Vagina (tissue), 2 donors: ENCODE measurements around the gene NSD2. TPM values are rescaled to one million over a fixed set of nuclear protein-coding genes. Genes with fewer than 3 reads are reported as not detected.

Experiments
- DNase-seq, 2 donors: peaks; one replicate each; pipeline ENCODE4 v3.0.0-alpha.2; 2017; ENCODE audit errors: extremely low spot score in 2 of 2
- H3K27ac ChIP-seq: fragments of 200-600 bp; sonication (generic); one replicate; pipeline ENCODE4 v1.5.1; 2019
- H3K27me3 ChIP-seq: fragments of 200-600 bp; sonication (generic); one replicate; pipeline ENCODE4 v1.5.1; 2019
- H3K36me3 ChIP-seq, 2 donors: fragments of 200-600 bp; sonication (generic); one replicate each; pipeline ENCODE4 v1.5.1; 2017 to 2019
- H3K4me1 ChIP-seq: fragments of 200-600 bp; sonication (generic); one replicate; pipeline ENCODE4 v1.5.1; 2019
- H3K4me3 ChIP-seq, 2 donors: fragments of 200-600 bp; sonication (generic); 1 replicate in 1 of 2; 2 replicates in 1 of 2; pipeline ENCODE4 v1.5.1; 2016 to 2019
- H3K9me3 ChIP-seq: fragments of 200-600 bp; sonication (generic); one replicate; pipeline ENCODE4 v1.5.1; 2019
- POLR2A ChIP-seq, 2 donors: fragments of 450-650 bp; IDR thresholded peaks; one replicate each; pipeline ENCODE4 v1.6.1; 2017; ENCODE audit warnings: antibody characterized with exemption in 2 of 2, mild to moderate bottlenecking in 2 of 2, moderate library complexity in 2 of 2
- POLR2AphosphoS5 ChIP-seq, 2 donors: sonication (generic); formaldehyde crosslinking; IDR thresholded peaks; one replicate each; pipeline ENCODE4 v1.9.0; 2017; ENCODE audit warnings: antibody characterized with exemption in 2 of 2, mild to moderate bottlenecking in 2 of 2, low read depth in 1 of 2; ENCODE audit not compliant: insufficient read depth in 1 of 2
- intact Hi-C: fragments of 100-400 bp; cut with DNase I; formaldehyde crosslinking; loops from one replicate; pipeline ENCODE4 v1.15.1; 2023
- total RNA-seq: library from RNA; depleted of rRNA; stranded (reverse); fragments of >200 nt; gene quantifications from one replicate; pipeline ENCODE4 v1.2.3, GENCODE V29; 2016
- TF ChIP-seq, protein P1 (sequence below), 3 experiments: fragments of 450-650 bp in 2 of 3; fragments of 200-600 bp in 1 of 3; sonication (generic) in 1 of 3; IDR thresholded peaks; one replicate each; pipeline ENCODE4 v1.5.1; 2017 to 2019; ENCODE audit warnings: antibody characterized with exemption in 3 of 3, mild to moderate bottlenecking in 2 of 3, moderate library complexity in 2 of 3

Gene NSD2
- total RNA-seq, 1 donor from 2014 or later: 38.5 TPM

DNA sequence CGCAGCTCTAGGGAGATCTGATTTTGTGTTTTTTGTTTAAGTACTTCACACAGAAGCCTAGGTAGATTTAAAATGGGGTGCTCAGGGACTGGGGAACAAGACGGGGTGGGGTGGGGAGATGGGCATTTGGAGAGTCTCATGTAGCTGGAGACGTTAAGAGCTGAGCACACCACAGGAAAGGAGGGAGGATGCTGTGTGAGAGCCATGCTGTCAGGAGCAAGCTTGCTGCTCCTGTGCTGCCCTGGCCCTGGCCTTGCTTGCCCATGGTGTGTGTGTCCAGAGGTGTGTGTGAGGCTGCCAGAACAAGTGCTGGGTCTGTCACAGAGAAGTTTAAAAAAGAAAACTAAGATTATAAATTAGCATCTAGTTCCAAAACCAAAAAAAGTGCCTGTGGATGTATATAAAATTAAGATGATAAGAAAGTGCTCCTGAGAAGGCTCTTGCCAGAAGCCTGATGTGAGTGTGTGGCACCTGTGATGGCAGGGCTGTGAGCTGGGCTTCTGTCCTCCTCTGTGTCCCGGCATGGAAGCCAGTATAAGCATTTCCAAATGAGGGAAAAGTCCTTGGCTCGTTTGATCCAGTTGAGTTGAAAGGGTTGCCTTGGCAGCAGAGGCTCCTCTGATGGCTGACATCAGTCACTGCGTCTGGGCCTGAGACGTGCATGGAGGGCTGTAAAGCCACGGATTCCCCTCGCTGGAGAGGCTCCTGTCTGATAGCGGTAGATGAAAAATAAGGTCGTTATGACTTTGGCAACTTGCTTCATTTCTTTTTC, 74.1 kb downstream of the NSD2 start:
- no peak for DNase-seq
- H3K4me3 ChIP-seq: no peak overlapping the region
- peaks cover 0 to 9% of the 10 kb centered on the region in 2 donors for H3K36me3 ChIP-seq

DNA sequence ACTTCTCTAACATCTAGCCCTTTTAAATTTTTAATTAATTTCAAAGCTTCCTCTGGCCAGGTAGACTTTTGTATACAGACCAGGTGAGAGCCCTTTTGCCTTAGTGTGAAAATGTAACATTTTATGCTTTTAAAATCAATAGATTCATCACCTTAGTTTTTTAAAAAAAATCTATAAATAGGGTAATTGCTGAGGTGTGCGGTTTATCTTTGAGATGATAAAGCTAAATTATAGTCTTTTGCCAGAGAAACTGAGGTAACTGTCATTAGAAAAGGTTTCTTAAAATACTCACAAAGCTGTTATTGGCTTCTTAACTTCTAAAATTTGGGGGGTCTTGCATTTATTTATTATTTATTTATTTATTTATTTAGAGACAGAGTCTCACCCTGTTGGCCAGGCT, 74.7 kb downstream of the NSD2 start:
- no peaks in the 10 kb centered on the region for H3K27me3 ChIP-seq
- TF ChIP-seq, protein P1, sequence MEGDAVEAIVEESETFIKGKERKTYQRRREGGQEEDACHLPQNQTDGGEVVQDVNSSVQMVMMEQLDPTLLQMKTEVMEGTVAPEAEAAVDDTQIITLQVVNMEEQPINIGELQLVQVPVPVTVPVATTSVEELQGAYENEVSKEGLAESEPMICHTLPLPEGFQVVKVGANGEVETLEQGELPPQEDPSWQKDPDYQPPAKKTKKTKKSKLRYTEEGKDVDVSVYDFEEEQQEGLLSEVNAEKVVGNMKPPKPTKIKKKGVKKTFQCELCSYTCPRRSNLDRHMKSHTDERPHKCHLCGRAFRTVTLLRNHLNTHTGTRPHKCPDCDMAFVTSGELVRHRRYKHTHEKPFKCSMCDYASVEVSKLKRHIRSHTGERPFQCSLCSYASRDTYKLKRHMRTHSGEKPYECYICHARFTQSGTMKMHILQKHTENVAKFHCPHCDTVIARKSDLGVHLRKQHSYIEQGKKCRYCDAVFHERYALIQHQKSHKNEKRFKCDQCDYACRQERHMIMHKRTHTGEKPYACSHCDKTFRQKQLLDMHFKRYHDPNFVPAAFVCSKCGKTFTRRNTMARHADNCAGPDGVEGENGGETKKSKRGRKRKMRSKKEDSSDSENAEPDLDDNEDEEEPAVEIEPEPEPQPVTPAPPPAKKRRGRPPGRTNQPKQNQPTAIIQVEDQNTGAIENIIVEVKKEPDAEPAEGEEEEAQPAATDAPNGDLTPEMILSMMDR (IDR thresholded peaks at IDR 0.05): no peak
- no peak for TF ChIP-seq POLR2A (IDR thresholded peaks at IDR 0.05)
- TF ChIP-seq POLR2AphosphoS5 (IDR thresholded peaks at IDR 0.05; ENCODE audit: insufficient read depth in 1 of 2, low read depth in 1 of 2): no peak
- no peak for DNase-seq
- H3K9me3 ChIP-seq: no peaks in the 10 kb centered on the region
- H3K27ac ChIP-seq: no peak overlapping the region
- no peak overlapping the region for H3K4me3 ChIP-seq
- H3K36me3 ChIP-seq: peaks cover 0 to 9% of the 10 kb centered on the region in 2 donors
- intact Hi-C loops: no loop called here
- H3K4me1 ChIP-seq: no peaks in the 10 kb centered on the region

More for the DNA sequence above, 74.1 kb downstream of the NSD2 start:
- H3K9me3 ChIP-seq: no peaks in the 10 kb centered on the region
- no peak overlapping the region for H3K27ac ChIP-seq
- intact Hi-C loops: no loop called here
- H3K4me1 ChIP-seq: no peaks in the 10 kb centered on the region
- H3K27me3 ChIP-seq: no peaks in the 10 kb centered on the region
- no peak for TF ChIP-seq POLR2A (IDR thresholded peaks at IDR 0.05)
- TF ChIP-seq, protein P1 (IDR thresholded peaks at IDR 0.05): no peak

DNA sequence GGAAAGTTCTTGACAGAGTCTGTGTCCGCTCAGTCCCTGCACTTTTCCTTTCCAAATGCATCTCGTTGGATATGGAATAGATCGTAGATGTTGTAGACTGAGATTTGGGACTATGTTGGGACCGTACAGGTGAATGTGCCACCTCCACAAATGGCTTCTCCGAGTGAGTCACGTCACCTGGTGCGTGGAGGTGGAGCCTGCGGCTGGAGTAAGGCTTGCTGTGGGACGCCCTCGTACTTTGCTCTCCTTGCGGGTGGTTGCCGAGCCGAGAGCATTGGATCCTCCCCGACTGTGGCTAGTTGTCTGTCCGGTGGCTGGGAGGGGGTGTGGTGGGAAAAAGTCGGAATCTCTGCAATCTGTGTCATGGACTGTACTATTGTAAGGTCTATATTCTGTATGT, 77.0 kb downstream of the NSD2 start:
- Histone ChIP-seq H3K9me3 (no peaks in the 10 kb centered on the region), H3K4me1 (no peaks in the 10 kb centered on the region), H3K27me3 (no peaks in the 10 kb centered on the region), H3K36me3 (peaks cover 0 to 3% of the 10 kb centered on the region in 2 donors), H3K4me3 (no peak overlapping the region), H3K27ac (no peak overlapping the region)
- no peak for DNase-seq
- intact Hi-C loops: no loop called here
- TF ChIP-seq POLR2A (IDR thresholded peaks at IDR 0.05) (no peak), POLR2AphosphoS5 (IDR thresholded peaks at IDR 0.05; ENCODE audit: insufficient read depth in 1 of 2, low read depth in 1 of 2) (no peak)
- TF ChIP-seq, protein P1 (IDR thresholded peaks at IDR 0.05): no peak

DNA sequence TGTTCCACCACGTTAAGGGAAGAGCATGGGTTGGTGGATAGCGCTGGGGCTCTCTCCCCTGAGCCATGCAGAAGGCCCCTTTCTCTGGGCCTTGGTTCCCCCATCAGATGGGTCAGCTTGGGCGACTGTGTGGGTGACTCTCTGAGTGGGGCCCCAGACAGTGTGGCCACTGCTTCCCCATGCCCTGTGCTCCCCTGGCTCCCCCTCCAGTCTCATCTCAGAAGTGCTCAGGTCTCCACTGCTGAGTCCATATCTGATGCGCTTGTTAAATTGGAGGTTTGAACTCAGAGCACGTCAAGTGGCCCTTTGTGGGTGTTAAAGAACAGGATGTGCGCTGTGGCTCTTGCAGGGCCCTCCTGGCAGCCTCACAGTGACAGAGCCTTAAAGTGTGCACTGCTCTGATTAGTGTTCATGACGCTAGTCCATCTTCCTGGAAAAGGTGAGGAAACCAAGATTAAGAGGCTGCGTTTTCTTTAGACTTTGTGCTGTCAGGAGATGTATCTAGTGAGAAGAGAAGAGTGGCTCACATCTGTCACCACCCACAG, 77.8 kb downstream of the NSD2 start:
- no peak for TF ChIP-seq POLR2AphosphoS5 (IDR thresholded peaks at IDR 0.05; ENCODE audit: insufficient read depth in 1 of 2, low read depth in 1 of 2)
- TF ChIP-seq, protein P1 (IDR thresholded peaks at IDR 0.05): no peak
- no peak for TF ChIP-seq POLR2A (IDR thresholded peaks at IDR 0.05)
- Histone ChIP-seq H3K4me1 (no peaks in the 10 kb centered on the region), H3K27me3 (no peaks in the 10 kb centered on the region), H3K36me3 (peaks cover 0 to 6% of the 10 kb centered on the region in 2 donors), H3K9me3 (no peaks in the 10 kb centered on the region), H3K4me3 (no peak overlapping the region), H3K27ac (no peak overlapping the region)
- intact Hi-C loops: no loop called here
- no peak for DNase-seq

DNA sequence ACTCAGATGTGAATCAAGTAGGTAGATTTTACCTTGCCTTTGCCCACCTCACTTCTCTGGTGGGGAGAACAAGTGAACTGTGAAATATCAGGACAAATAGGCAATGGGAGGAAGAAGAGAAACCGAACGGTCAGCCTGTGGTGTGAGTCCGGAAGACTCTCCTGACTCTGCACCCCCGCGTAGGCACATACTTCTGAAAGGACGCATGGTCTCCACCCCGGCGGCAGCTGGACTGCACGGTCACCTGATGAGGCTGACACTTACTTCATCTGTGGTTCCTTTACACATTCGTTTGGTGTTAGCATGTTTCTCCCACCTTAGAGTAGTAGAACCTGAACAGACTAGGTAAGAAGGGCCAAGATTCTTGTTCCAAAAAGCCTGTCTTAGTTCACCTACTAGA, 79.2 kb downstream of the NSD2 start:
- Histone ChIP-seq H3K9me3 (no peaks in the 10 kb centered on the region), H3K36me3 (peaks cover 0 to 6% of the 10 kb centered on the region in 2 donors), H3K27me3 (no peaks in the 10 kb centered on the region), H3K4me3 (no peak overlapping the region), H3K4me1 (no peaks in the 10 kb centered on the region), H3K27ac (no peak overlapping the region)
- no peak for DNase-seq
- TF ChIP-seq POLR2AphosphoS5 (IDR thresholded peaks at IDR 0.05; ENCODE audit: insufficient read depth in 1 of 2, low read depth in 1 of 2): no peak
- TF ChIP-seq, protein P1 (IDR thresholded peaks at IDR 0.05): no peak
- TF ChIP-seq POLR2A (IDR thresholded peaks at IDR 0.05): no peak
- intact Hi-C loops: no loop called here
